ENCODE measurements around the gene ZNF608.

DNA sequence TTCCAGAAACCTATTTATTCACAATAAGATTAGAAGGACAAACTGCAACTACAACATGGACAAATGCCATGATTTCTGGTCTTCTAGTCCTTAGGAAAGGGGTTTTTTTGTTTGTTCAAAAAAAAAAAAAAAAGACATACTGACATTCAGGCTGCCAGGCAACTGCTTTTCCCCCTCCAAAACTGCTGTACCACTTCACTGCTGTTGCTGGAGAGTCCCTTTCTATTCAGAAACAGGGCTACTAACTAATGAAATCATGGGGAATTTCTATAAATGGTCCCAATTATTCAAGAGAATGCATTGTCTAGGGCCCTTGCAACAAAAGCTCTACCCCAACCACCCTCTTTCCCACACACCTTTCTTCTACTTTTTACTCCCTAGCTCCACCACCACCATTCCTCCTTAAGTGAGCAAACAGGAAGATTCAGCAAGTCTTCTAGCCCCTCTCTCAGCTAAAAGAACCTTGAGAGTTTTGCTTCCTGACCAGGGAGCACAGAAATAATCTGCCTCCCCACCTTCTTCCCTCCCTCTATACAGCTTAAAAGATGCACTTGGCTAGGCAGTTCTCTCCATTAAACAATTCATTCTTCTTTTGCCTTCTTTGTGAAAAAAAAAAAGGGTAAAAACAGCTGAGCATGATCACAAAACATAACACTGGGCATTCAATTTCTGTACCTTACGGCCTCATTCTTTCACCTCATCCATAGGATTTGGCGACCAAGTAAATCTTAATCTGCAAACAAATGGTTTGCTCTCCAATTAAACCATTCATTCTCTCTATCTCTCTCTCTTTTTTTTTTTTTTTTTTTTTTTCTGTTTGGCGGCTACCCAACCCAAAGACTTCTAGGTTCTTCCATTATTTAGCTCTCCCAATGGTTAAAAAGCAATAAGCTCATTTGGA lies 13.8 kb downstream of the ZNF608 start:
- TF ChIP-seq EZH2 (IDR thresholded peaks at IDR 0.05; ENCODE audit: low read depth, unreplicated experiment) (no peak), POLR2AphosphoS5 (IDR thresholded peaks at IDR 0.05; ENCODE audit: low read depth) (no peak), EZH2phosphoT487 (IDR thresholded peaks at IDR 0.05; ENCODE audit: unreplicated experiment) (no peak), NANOG (IDR thresholded peaks at IDR 0.05; ENCODE audit: borderline replicate concordance) (no peak)
- TF ChIP-seq, protein P1, sequence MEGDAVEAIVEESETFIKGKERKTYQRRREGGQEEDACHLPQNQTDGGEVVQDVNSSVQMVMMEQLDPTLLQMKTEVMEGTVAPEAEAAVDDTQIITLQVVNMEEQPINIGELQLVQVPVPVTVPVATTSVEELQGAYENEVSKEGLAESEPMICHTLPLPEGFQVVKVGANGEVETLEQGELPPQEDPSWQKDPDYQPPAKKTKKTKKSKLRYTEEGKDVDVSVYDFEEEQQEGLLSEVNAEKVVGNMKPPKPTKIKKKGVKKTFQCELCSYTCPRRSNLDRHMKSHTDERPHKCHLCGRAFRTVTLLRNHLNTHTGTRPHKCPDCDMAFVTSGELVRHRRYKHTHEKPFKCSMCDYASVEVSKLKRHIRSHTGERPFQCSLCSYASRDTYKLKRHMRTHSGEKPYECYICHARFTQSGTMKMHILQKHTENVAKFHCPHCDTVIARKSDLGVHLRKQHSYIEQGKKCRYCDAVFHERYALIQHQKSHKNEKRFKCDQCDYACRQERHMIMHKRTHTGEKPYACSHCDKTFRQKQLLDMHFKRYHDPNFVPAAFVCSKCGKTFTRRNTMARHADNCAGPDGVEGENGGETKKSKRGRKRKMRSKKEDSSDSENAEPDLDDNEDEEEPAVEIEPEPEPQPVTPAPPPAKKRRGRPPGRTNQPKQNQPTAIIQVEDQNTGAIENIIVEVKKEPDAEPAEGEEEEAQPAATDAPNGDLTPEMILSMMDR (conservative IDR thresholded peaks at IDR 0.05; ENCODE audit: low read depth in 2 of 2): no peak
- TF ChIP-seq, protein P2, sequence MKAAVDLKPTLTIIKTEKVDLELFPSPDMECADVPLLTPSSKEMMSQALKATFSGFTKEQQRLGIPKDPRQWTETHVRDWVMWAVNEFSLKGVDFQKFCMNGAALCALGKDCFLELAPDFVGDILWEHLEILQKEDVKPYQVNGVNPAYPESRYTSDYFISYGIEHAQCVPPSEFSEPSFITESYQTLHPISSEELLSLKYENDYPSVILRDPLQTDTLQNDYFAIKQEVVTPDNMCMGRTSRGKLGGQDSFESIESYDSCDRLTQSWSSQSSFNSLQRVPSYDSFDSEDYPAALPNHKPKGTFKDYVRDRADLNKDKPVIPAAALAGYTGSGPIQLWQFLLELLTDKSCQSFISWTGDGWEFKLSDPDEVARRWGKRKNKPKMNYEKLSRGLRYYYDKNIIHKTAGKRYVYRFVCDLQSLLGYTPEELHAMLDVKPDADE (IDR thresholded peaks at IDR 0.05): no peak
- TF ChIP-seq, protein P3, sequence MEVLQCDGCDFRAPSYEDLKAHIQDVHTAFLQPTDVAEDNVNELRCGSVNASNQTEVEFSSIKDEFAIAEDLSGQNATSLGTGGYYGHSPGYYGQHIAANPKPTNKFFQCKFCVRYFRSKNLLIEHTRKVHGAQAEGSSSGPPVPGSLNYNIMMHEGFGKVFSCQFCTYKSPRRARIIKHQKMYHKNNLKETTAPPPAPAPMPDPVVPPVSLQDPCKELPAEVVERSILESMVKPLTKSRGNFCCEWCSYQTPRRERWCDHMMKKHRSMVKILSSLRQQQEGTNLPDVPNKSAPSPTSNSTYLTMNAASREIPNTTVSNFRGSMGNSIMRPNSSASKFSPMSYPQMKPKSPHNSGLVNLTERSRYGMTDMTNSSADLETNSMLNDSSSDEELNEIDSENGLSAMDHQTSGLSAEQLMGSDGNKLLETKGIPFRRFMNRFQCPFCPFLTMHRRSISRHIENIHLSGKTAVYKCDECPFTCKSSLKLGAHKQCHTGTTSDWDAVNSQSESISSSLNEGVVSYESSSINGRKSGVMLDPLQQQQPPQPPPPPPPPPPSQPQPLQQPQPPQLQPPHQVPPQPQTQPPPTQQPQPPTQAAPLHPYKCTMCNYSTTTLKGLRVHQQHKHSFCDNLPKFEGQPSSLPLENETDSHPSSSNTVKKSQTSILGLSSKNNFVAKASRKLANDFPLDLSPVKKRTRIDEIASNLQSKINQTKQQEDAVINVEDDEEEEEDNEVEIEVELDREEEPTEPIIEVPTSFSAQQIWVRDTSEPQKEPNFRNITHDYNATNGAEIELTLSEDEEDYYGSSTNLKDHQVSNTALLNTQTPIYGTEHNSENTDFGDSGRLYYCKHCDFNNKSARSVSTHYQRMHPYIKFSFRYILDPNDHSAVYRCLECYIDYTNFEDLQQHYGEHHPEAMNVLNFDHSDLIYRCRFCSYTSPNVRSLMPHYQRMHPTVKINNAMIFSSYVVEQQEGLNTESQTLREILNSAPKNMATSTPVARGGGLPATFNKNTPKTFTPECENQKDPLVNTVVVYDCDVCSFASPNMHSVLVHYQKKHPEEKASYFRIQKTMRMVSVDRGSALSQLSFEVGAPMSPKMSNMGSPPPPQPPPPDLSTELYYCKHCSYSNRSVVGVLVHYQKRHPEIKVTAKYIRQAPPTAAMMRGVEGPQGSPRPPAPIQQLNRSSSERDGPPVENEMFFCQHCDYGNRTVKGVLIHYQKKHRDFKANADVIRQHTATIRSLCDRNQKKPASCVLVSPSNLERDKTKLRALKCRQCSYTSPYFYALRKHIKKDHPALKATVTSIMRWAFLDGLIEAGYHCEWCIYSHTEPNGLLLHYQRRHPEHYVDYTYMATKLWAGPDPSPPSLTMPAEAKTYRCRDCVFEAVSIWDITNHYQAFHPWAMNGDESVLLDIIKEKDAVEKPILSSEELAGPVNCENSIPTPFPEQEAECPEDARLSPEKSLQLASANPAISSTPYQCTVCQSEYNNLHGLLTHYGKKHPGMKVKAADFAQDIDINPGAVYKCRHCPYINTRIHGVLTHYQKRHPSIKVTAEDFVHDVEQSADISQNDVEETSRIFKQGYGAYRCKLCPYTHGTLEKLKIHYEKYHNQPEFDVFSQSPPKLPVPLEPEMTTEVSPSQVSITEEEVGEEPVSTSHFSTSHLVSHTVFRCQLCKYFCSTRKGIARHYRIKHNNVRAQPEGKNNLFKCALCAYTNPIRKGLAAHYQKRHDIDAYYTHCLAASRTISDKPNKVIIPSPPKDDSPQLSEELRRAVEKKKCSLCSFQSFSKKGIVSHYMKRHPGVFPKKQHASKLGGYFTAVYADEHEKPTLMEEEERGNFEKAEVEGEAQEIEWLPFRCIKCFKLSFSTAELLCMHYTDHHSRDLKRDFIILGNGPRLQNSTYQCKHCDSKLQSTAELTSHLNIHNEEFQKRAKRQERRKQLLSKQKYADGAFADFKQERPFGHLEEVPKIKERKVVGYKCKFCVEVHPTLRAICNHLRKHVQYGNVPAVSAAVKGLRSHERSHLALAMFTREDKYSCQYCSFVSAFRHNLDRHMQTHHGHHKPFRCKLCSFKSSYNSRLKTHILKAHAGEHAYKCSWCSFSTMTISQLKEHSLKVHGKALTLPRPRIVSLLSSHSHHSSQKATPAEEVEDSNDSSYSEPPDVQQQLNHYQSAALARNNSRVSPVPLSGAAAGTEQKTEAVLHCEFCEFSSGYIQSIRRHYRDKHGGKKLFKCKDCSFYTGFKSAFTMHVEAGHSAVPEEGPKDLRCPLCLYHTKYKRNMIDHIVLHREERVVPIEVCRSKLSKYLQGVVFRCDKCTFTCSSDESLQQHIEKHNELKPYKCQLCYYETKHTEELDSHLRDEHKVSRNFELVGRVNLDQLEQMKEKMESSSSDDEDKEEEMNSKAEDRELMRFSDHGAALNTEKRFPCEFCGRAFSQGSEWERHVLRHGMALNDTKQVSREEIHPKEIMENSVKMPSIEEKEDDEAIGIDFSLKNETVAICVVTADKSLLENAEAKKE (CRISPR knock-in tag; IDR thresholded peaks at IDR 0.05): no peak
- TF ChIP-seq, protein P4, sequence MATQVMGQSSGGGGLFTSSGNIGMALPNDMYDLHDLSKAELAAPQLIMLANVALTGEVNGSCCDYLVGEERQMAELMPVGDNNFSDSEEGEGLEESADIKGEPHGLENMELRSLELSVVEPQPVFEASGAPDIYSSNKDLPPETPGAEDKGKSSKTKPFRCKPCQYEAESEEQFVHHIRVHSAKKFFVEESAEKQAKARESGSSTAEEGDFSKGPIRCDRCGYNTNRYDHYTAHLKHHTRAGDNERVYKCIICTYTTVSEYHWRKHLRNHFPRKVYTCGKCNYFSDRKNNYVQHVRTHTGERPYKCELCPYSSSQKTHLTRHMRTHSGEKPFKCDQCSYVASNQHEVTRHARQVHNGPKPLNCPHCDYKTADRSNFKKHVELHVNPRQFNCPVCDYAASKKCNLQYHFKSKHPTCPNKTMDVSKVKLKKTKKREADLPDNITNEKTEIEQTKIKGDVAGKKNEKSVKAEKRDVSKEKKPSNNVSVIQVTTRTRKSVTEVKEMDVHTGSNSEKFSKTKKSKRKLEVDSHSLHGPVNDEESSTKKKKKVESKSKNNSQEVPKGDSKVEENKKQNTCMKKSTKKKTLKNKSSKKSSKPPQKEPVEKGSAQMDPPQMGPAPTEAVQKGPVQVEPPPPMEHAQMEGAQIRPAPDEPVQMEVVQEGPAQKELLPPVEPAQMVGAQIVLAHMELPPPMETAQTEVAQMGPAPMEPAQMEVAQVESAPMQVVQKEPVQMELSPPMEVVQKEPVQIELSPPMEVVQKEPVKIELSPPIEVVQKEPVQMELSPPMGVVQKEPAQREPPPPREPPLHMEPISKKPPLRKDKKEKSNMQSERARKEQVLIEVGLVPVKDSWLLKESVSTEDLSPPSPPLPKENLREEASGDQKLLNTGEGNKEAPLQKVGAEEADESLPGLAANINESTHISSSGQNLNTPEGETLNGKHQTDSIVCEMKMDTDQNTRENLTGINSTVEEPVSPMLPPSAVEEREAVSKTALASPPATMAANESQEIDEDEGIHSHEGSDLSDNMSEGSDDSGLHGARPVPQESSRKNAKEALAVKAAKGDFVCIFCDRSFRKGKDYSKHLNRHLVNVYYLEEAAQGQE (IDR thresholded peaks at IDR 0.05; ENCODE audit: unreplicated experiment): no peak

All from GM23338 (cell line).